CD4-positive, alpha-beta T cell treated with Interleukin-6 for 4 hours (primary cell): ENCODE results near the gene TSPAN32.
"Not testable (repeated sequence)": the region's sequence is repeated elsewhere in the genome, so short reads cannot be mapped to it uniquely, and the experiment has no call there.

ENCODE experiments used
- DNase-seq: peaks from one replicate; pipeline ENCODE4 v3.0.0-alpha.2; 2020; ENCODE audit warnings: mixed read lengths

Gene TSPAN32

GRCh38 chr11:2316169-2316962 is 14.6 kb downstream of the TSPAN32 start:
- no peak for DNase-seq

GRCh38 chr11:2316963-2317244 is 15.1 kb downstream of the TSPAN32 start:
- no peak for DNase-seq

- DNase-seq: no peak
Observed at GRCh38 chr11:2317354-2318050, 15.7 kb downstream of the TSPAN32 start.

- no peak for DNase-seq
Observed at GRCh38 chr11:2318123-2318522, 16.3 kb downstream of the TSPAN32 start.

GRCh38 chr11:2318707-2319106 is 16.9 kb downstream of the TSPAN32 start:
- DNase-seq: no peak

GRCh38 chr11:2319791-2320472 is 18.1 kb downstream of the TSPAN32 start:
- no peak for DNase-seq

- DNase-seq: no peak
Observed at GRCh38 chr11:2320568-2321310, 18.9 kb downstream of the TSPAN32 start.

GRCh38 chr11:2321311-2321683 is 19.5 kb downstream of the TSPAN32 start:
- no peak for DNase-seq

- DNase-seq: no peak
Observed at GRCh38 chr11:2325123-2325522, 23.3 kb downstream of the TSPAN32 start.

- no peak for DNase-seq
Observed at GRCh38 chr11:2325719-2326118, 23.9 kb downstream of the TSPAN32 start.

- no peak for DNase-seq
Observed at GRCh38 chr11:2327032-2327431, 25.2 kb downstream of the TSPAN32 start.

GRCh38 chr11:2328021-2328420 is 26.2 kb downstream of the TSPAN32 start:
- no peak for DNase-seq

- no peak for DNase-seq
Observed at GRCh38 chr11:2328656-2329354, 27.0 kb downstream of the TSPAN32 start.

GRCh38 chr11:2329551-2329950 is 27.7 kb downstream of the TSPAN32 start:
- DNase-seq: no peak

GRCh38 chr11:2330696-2331095 is 28.9 kb downstream of the TSPAN32 start:
- DNase-seq: no peak

- DNase-seq: no peak
Observed at GRCh38 chr11:2331404-2331803, 29.6 kb downstream of the TSPAN32 start.

- DNase-seq: not testable (repeated sequence)
Observed at GRCh38 chr11:2332569-2332968, 30.8 kb downstream of the TSPAN32 start.

GRCh38 chr11:2333486-2334205 is 31.8 kb downstream of the TSPAN32 start:
- not testable (repeated sequence) for DNase-seq

- not testable (repeated sequence) for DNase-seq
Observed at GRCh38 chr11:2335286-2335685, 33.5 kb downstream of the TSPAN32 start.

- not testable (repeated sequence) for DNase-seq
Observed at GRCh38 chr11:2338760-2339159, 36.9 kb downstream of the TSPAN32 start.

GRCh38 chr11:2342557-2342956 is 40.7 kb downstream of the TSPAN32 start:
- no peak for DNase-seq

GRCh38 chr11:2342981-2343380 is 41.2 kb downstream of the TSPAN32 start:
- no peak for DNase-seq
